Islet of Langerhans (tissue), 1 donor: Measurements from ENCODE around the gene SLC39A5.
"Not testable (repeated sequence)": the region's sequence is repeated elsewhere in the genome, so short reads cannot be mapped to it uniquely, and the experiment has no call there.

Experiments used
- FAIRE-seq: peaks from one replicate; lab custom pipeline; 2011; peaks lifted over from hg19 to GRCh38; lab: Jason Lieb, UNC

The SLC39A5 gene

DNA sequence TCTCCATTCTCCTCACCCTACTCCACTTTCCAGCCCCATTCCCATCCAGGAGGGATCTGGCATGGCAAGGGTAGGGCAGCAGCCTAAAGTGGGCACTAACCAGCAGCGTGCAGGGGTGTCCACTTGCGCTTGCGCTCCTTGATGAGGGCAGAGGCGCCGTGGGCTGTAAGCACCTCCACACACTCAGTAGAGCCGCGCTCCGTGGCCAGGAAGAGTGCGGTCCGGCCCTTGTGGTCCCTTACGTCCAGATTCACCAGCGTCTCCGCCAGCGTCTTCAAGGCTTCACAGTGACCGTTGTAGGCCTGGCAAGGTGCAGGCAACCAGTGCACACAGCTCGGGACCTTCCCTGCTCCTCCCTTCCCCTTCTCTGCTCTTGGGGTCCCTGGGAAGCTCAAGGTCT, 18.1 kb downstream of the SLC39A5 start:
- FAIRE-seq = no peak

DNA sequence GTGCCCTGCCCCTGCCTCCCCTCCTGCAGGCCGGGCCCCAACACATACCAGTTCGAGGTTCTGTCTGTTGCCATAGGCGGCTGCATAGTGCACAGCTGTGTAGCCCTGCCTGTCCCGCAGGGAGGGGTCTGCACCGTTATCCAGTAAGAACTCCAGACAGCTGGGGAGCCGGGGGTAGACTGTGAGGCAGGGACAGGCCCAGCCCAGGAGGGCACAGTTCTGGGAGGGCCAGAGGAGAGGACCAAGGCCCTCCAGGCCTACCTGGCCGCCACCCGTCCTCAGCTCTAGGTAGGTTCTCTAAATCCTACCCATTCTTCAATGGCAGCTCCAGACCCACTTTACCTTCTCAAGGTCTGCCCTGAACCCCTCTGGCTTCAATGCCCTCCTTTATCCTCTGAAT, 18.9 kb downstream of the SLC39A5 start:
- no peak for FAIRE-seq

DNA sequence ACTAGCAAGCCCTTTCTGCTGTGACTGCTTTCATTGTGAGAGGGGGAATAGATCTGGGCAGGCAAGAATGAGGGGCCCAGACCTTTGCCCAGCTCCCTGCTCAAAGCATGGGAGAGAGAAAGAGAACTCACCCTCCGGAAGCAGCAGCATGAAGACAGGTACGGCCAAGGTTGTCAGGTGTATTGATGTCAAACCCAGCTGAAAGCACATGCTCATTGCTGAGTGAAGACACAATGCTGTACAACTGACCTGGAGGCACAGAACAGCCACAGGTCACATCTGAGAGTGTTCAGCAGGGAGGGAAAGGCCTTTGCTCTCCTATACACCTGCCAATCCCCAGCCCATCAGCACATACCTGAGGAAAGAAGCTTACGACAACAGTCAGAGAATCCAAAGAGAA, 22.8 kb downstream of the SLC39A5 start:
- no peak for FAIRE-seq

DNA sequence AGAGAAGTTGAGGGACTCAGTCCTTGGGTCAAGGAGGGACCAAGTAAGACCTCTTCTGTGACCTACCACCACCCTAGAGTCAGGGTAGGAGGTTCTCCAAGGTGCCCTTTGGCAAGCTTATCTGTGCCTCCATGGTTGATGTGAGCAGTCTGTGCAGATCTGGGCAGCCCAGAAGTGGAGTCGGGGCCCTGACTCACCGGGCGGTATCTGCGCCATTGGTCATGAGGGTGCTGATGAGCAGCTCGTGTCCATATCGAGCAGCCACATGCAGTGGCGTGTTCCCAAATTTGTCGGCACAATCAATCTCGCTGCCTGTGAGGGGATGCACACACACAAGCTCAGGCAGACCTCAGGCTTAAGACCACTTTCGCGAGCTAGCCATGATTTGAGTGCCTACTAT, 23.2 kb downstream of the SLC39A5 start:
- FAIRE-seq = no peak

DNA sequence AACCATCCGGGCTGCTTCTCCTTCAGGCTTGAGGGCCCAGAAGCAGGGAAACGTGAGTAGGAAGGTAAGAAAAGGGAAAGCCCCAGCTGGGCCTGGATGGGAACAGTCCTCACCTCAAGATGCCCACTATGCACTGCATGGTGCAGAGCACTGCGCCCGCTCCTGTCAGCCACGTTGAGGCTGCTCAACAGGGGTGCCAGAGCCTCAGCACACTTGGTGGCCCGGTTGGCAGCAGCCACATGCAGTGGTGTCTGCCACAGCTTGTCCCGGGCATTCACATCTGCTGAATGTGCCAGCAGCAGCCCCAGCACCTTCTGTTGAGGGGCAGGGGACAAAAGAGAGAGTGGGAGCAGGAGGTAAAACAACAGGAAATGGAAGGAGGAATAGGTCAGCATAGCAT, 25.8 kb downstream of the SLC39A5 start:
- FAIRE-seq = no peak

DNA sequence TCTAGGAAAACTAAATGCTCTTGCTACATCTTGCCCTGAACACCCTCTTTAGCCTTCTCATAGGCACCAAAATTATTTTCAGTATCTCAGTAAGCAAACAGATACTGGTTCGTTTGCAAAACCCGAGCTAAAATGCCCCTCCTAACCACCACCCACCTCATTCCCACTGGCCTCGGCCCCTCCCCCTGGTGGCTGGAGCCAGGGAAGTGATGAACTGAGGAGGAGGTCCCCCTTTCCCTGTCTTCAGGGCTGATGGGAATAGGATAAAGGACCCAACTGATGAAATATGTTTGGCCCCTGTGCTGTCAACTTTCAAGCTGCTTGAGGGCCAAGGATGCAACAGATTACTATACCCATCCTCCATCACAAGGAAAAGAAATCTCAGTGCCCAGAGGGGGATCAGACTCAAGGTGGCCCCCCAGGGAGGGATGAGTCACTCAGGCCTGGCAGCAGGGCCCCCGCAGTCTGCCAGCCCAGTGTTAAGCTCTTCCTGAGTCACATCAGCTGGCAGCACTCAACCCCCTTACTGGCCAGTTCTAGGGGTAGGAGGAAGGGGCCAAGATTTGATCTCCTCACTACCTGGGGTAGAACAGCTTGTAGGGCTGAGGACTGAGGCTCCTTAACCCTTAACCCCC, 26.6 kb downstream of the SLC39A5 start:
- no peak for FAIRE-seq

DNA sequence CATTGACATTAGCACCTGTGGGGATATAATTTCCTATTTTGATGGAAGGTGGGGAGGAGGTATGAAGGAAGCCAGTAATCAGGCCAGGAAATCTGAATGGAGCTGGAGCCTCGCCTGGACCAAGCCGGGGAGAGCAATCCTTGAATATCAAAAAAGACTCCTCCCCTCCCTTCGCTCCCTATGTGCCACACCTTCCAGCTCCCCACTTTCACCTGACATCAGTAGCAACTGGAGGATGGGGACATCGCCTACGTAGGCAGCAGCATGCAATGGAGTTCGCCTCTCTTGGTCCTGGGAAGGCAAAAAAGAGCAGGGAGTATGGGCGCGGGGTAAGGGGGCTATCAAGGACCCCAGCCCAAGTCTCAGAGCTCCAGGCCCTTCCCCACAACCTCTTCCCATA, 27.2 kb downstream of the SLC39A5 start:
- FAIRE-seq = no peak

DNA sequence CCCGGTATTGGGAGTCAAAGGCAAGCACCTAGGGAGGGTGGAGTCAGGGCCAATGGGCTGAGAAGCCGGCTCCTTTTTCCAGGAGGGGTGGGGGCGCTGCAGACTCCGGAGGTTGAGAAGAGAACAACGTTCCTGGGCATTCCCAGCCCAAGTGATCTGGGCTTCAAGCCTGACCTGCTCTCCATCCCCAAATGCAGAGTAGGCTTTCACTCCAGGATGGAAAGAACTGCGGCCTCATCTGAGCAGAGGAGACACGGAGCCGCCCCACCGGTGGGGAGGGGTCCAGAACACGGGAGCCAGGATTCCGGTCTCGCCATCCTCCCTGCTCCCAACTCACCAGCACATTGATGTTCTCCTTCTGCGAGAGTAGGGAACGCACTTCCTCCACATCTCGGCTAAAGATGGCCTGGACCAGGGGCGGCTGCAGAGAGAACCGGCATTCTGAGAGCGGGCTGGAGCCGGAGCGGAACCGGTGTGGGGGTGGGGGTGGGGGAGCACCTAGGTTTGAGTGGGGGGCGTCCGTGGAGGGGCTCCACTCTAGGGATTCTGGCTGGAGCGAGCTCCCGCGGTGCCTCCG, 27.7 kb downstream of the SLC39A5 start:
- no peak for FAIRE-seq

DNA sequence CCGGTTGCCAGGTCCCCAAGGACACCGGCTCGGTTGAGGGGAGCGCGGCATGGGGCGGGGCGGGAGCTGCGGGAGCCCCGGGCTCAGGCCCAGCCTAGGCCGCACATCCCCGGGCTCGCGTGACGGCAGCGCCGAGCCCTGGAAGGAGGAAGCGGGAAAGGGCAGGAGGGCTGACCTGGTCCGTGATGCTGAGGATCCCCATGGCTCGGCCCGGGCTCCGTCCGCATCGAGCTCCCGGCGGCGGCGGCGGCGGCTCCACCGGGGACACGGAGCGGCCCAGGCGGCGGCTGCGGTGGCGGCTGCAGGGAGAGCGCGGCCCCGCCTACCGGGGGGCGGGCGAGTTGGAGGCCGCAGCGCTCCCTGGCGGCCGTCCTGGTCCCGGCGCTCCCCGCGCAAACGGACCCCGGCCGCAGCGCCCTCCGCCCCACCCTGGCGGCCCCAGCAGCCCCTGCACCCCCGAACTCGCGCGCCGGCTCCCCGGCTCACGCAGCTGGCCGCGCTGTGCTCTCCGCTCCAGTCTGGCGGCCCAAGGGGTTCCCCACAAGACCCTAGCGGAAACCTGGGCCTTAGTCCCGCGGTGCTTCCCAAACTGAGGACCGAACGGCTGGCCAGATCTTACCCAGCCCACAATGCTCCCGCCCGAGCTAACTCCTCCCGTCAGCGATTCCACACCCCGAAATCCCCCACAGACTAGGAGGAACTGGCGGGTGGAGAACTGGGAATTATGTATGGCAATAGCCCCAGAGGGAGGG, 28.4 kb downstream of the SLC39A5 start, which contains the start of gene ANKRD52:
ANKRD52 (minus strand) TSS at position 317 of the 752 bp plus-strand sequence; CDS start at position 202, 115 bp downstream.
- FAIRE-seq = no peak

DNA sequence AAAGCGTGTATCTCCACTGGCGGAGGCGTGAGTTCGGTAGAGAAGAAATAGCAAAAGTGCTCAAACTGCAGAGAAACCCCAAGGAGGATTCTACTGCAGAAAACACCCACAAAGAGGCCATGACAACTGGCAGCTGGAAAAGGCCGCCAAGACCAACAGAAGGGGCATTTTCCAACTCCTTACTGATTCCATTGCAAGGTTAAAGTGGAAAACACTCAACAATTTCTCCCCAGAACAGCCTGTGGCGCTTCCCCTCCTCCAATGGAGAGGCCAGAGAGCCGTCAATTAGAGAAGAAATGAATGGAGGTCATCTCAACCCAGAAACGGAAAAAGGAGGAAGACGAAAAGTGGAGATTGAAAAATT, 29.0 kb downstream of the SLC39A5 start:
- no peak for FAIRE-seq

DNA sequence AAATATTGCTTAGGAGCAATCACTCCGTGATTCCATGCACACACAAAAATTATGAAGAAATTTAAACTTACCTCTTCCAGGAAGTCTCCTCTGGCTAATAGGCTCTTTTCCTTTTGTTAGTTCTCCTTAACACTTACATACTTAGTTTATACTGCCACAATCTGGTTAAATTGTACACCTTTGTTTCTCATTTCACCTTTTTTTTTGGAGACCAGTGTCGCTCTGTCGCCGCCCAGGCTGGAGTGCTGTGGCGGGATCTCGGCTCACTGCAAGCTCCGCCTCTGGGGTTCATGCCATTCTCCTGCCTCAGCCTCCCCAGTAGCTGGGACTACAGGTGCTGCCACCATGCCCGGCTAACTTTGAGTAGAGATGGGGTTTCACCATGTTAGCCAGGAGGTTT, 30.5 kb downstream of the SLC39A5 start:
- no peak for FAIRE-seq

DNA sequence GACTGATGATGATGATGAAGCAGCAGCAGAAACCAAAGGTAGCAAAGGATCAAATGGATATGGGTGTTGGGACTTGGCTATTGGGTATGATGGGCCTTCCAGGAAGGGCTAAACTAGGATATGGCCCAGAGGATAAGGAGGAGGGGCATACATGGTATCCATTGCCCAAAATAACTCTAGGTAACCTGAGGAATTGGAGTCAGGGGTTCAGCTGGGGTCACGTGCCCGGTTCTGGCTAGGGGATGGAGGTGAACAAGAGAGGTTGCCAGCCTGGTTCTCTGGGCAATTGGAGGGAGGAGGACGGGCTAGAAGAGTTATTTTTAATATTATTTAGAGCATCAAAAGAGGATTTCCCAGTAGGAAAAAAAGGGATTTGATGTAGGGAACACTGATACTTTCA, 31.1 kb downstream of the SLC39A5 start:
- FAIRE-seq = no peak

DNA sequence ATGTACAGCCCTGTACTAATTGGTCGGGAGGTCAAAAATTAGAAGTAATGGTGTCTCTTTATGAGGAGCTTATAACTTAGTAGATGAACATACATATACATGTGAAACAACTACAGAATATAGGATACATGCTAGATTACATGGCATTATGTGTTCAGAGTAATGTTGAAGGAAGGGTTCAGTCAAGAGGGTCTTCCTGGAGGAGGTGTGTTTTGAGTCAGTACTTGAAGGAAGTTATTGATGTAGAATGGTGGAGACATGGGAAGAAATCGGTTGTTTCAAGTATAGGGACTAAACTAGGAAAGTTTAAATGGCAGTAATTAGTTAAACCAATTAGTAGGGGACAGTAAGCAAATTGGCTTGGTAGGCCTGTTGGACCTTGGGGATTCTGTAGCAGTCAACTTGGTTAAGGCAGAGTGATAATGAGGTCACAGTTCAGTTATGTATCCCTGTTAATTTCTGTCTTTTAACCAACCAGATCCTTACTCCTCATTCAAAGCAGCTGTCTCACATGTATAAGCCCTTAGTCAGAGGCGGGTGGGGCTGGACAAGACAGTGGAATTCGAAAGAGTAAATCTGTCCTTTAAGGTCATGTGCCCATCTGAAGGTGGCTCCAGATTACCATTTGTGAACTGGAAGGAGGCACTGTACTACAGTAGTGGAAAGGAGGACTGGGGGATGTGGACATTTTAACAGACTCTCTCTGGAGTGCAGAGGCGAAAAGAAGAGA, 31.8 kb downstream of the SLC39A5 start:
- no peak for FAIRE-seq

DNA sequence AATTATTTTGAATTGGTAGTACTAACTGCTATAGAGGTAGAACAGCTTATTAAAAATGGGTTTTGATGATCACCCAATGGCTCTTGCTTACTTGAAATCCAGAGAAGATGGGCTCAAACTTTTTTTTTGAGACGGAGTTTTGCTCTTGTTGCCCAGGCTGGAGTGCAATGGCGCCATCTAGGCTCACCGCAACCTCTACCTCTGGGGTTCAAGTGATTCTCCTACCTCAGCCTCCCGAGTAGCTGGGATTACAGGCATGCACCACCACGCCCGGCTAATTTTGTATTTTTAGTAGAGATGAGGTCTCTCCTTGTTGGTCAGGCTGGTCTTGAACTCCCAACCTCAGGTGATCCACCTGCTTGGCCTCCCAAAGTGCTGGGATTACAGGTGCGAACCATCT, 33.1 kb downstream of the SLC39A5 start:
- FAIRE-seq = not testable (repeated sequence)

DNA sequence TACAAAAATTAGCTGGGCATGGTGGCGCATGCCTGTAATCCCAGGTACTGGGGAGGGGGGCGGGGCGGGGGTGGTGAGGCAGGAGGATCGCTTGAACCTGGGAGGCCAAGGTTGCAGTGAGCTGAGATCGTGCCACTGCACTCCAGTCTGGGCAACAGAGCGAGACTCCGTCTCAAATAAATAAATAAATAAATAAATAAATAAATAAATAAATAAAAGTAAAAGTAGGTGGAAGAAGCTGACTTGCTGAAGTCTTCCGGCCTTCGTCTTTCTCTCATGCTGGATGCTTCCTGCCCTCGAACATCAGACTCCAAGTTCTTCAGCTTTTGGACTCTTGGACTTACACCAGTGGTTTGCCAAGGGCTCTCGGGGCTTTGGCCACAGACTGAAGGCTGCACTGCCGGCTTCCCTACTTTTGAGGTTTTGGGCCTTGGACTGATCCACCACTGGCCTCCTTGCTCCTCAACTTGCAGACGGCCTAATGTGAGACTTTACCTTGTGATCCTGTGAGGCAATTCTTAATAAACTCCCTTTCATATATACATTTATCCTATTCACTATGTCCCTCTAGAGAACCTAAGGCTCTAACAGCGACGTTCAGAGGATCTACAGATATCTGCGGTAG, 36.3 kb downstream of the SLC39A5 start:
- not testable (repeated sequence) for FAIRE-seq

DNA sequence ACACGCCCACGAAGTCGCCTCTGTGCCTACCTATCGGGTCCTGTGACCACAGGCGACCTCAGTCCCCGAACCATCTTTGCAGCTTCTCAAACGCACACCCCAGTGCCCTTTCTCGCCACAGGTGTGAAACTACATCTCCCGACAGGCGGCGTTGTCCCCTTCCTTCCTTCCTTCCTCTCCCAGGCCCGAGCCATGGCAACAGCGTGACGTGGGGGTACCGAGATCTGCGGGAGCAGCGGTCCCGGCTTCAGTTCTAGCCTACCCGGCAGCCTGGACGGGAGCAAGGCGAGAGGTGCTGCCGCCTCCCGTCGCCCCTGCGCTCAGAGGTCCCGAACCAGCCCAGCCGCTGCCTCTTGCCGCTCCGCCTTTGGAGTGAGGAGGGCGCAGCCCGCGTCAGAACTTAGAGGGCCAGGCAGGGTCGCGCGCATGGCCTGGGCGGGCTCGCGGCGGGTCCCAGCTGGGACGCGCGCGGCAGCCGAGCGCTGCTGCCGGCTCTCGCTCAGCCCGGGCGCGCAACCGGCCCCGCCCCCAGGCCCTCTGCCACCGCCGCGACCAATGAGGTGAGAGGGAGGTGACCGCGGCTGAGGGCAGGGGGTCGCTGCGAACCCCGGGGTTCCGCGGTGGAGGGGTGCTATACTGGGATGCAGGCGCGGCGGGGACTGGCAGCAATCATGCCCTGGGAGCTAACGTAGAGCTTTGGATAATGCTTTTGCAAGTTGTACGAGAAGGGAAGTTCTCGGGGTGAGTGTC, 37.0 kb downstream of the SLC39A5 start, which contains the start of gene COQ10A:
COQ10A (plus strand) TSS at position 250 of the 750 bp plus-strand sequence; CDS start at position 427, 177 bp downstream.
- FAIRE-seq = no peak

DNA sequence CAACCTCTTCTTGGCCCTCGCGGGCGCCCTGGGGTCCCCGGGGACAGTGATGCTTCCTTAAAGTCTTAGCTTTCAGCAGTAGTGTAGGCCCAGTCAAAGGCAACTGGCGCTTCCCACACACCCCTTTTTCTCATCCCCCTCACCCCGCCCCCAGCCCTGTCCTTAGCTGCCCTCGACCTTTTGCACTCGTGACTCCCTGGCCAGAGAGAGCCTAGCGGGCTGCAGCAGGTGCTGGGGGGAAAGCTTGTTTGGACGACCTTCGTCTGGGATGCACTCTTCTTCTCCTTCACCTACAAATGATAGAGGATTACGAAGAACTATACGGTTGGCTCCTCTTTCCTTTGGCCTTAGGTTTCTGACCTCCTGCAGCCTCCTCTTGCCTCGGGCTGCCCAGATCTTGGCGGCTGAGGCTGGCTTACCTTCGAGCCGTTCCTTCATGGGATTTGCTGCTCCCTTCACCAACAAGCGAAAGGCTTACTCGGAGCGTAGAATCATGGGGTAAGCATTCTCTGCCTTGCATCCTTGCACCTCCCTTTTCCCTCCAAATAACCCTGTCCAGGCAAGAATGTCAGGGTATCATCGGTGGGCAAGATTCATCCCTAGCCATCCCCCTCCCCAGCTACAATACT, 37.7 kb downstream of the SLC39A5 start:
- FAIRE-seq = no peak

DNA sequence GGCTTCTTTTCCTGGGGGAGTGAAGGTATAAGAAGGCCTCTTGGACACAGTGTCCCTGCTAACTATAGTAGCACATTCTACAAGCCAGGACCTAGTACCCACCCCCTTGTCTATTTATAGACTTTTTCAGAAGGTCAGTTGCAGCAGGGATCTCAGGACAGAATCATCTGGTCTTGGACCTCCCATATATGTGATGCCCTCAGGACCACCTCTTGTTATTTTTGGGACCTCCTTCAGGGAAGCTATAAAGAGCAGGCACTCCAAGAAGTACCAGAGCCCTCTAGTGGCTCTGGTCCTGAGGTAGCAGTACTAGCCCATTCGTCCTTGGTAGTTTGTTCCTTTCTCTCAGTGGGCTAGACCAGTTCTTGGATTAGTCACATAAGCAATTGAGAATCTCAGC, 41.2 kb downstream of the SLC39A5 start:
- no peak for FAIRE-seq

DNA sequence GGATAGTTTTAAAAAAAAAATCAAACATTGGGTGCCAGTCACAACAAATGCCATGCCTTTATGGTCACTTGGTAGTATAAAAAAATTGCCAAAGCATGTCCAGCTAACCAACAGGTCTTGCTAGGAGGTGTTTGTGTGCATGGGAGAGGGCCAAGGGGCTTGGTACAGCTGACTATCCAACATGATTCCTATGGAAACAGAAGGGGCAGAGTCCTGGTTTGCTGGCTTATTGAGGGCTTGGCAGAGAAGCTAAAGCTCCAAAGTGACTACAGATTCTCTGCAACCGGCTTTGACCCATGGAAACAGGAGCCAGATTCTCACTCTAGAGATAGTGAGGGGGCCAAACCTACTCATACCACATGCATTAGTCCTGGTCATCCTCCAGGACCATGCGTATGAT, 42.6 kb downstream of the SLC39A5 start:
- FAIRE-seq = not testable (repeated sequence)

DNA sequence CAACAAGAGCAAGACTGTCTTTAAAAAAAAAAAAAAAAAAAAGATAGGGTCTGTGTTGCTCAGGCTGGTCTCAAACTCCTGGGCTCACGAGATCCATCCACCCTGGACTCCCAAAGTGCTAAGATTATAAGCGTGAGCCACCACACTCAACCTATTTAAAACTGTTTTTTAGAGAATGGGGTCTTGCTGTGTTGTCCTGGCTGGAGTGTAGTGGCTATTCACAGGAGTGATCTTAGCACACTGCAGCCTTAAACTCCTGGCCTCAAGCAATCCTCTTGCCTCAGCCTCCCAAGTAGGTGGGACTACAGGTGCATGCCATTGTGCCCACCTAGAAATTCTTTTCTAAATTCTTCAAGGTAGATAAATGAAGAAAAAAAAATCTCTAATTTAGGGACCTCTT, 44.4 kb downstream of the SLC39A5 start:
- no peak for FAIRE-seq

DNA sequence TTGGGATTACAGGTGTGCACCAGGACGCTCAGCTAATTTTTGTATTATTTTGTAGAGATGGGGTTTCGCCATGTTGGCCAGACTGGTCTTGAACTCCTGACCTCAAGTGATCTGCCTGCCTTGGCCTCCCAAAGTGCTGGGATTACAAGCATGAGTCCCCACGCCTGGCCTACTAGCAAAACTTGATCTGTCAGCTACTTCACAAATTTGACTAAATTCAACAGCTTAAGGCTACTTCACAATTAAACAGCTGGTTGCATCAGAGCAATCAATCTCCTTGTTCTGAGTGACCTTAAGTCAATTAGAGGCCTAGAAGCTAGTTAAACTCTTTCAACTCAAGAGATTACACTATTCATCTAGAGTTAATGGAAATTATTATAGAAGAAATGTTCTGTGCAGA, 49.1 kb downstream of the SLC39A5 start:
- FAIRE-seq = no peak
